Transverse colon (tissue), 4 donors: Measurements from ENCODE around the gene GRAMD1B.

Experiments used
- POLR2A ChIP-seq: fragments of 450-650 bp; IDR thresholded peaks from one replicate; pipeline ENCODE4 v1.6.1; 2016; ENCODE audit warnings: antibody characterized with exemption, mild to moderate bottlenecking, moderate library complexity
- POLR2AphosphoS5 ChIP-seq, 3 donors: sonication (generic); formaldehyde crosslinking; IDR thresholded peaks; one replicate each; pipeline ENCODE4 v1.6.1; 2016; ENCODE audit warnings: antibody characterized with exemption in 3 of 3
- TF ChIP-seq, protein P1 (sequence below), 5 experiments: fragments of 200-600 bp in 3 of 5; fragments of 450-650 bp in 2 of 5; sonication (generic) in 3 of 5; IDR thresholded peaks; 1 replicate in 2 of 5; 2 replicates in 3 of 5; pipeline ENCODE4 v1.5.1; 2016 to 2017; ENCODE audit warnings: antibody characterized with exemption in 5 of 5, inconsistent platforms in 3 of 5, mild to moderate bottlenecking in 2 of 5, moderate library complexity in 1 of 5

DNA sequence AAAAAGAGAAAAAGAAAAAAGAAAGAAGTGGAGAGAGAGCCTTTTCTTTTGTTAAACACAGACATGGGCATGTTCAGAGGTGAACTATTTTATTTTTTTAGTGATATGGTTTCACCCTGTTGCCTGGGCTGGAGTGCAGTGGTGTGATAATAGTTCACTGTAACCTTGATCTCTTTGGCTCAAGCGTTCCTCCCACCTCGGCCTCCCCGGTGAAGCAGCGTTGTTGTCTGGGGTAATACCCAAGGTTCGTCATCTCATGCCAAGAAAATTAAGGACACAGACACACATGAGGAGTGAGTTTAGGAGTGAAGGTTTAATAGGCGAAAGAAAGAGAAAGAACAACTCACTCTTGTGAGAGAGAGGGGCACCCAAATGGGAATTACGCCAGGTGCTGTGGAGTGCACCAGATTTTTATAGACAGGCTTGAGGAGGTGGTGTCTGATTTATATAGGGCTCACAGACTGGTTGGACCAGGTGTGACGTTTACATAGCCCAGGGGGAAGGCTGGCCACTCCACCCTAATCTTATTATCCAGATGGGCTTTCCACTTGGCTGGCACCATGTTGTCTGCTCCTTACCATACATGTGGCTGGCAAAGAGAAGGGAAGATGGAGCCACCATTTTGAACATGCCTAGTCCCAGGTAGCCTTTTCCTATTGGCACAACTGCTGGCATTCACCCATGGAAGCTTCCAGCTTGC, 42.3 kb downstream of the GRAMD1B start:
- TF ChIP-seq, protein P1, sequence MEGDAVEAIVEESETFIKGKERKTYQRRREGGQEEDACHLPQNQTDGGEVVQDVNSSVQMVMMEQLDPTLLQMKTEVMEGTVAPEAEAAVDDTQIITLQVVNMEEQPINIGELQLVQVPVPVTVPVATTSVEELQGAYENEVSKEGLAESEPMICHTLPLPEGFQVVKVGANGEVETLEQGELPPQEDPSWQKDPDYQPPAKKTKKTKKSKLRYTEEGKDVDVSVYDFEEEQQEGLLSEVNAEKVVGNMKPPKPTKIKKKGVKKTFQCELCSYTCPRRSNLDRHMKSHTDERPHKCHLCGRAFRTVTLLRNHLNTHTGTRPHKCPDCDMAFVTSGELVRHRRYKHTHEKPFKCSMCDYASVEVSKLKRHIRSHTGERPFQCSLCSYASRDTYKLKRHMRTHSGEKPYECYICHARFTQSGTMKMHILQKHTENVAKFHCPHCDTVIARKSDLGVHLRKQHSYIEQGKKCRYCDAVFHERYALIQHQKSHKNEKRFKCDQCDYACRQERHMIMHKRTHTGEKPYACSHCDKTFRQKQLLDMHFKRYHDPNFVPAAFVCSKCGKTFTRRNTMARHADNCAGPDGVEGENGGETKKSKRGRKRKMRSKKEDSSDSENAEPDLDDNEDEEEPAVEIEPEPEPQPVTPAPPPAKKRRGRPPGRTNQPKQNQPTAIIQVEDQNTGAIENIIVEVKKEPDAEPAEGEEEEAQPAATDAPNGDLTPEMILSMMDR (IDR thresholded peaks at IDR 0.05) = no peak
- TF ChIP-seq POLR2AphosphoS5 (IDR thresholded peaks at IDR 0.05) (no peak), POLR2A (no peak)
